GM04503 (cell line): ENCODE data around the gene SGIP1.
"Not testable (repeated sequence)": the region's sequence is repeated elsewhere in the genome, so short reads cannot be mapped to it uniquely, and the experiment has no call there.

Experiments used
- DNase-seq: peaks from one replicate; pipeline ENCODE4 v3.0.0-alpha.2; 2012; ENCODE audit warnings: low read depth

The SGIP1 gene

GRCh38 chr1:66730462-66730861 is 196.5 kb downstream of the SGIP1 start:
- no peak for DNase-seq

- no peak for DNase-seq
Measured at GRCh38 chr1:66731170-66731865, 197.4 kb downstream of the SGIP1 start.

- no peak for DNase-seq
Measured at GRCh38 chr1:66732407-66733166, 198.6 kb downstream of the SGIP1 start.

GRCh38 chr1:66733348-66734017 is 199.5 kb downstream of the SGIP1 start:
- DNase-seq: no peak

GRCh38 chr1:66734531-66734930 is 200.6 kb downstream of the SGIP1 start:
- DNase-seq: not testable (repeated sequence)

- no peak for DNase-seq
Measured at GRCh38 chr1:66737836-66738235, 203.9 kb downstream of the SGIP1 start.

- DNase-seq: no peak
Measured at GRCh38 chr1:66739401-66740157, 205.6 kb downstream of the SGIP1 start.

- DNase-seq: no peak
Measured at GRCh38 chr1:66745451-66745850, 211.5 kb downstream of the SGIP1 start.

GRCh38 chr1:66747501-66747900 is 213.5 kb downstream of the SGIP1 start:
- DNase-seq: peak; percentile 54

GRCh38 chr1:66750577-66750976 is 216.6 kb downstream of the SGIP1 start:
- DNase-seq: no peak

- no peak for DNase-seq
Measured at GRCh38 chr1:66751160-66751559, 217.2 kb downstream of the SGIP1 start.

GRCh38 chr1:66752000-66752592 is 218.1 kb downstream of the SGIP1 start, which contains the start of gene DYNLT5:
Gene DYNLT5 (plus strand): TSS chr1:66752459. CDS start chr1:66754659, 2,200 bp downstream.
- DNase-seq: no peak

- no peak for DNase-seq
Measured at GRCh38 chr1:66752671-66753371, 218.9 kb downstream of the SGIP1 start.

- no peak for DNase-seq
Measured at GRCh38 chr1:66757722-66758240, 223.8 kb downstream of the SGIP1 start.

GRCh38 chr1:66758241-66758755 is 224.3 kb downstream of the SGIP1 start:
- DNase-seq: no peak

GRCh38 chr1:66760506-66760905 is 226.6 kb downstream of the SGIP1 start:
- DNase-seq: no peak

- peak; percentile 39 for DNase-seq
Measured at GRCh38 chr1:66761221-66761620, 227.3 kb downstream of the SGIP1 start.

GRCh38 chr1:66764994-66765578 is 231.1 kb downstream of the SGIP1 start:
- no peak for DNase-seq

- no peak for DNase-seq
Measured at GRCh38 chr1:66767626-66768025, 233.7 kb downstream of the SGIP1 start.

GRCh38 chr1:66768965-66769364 is 235.0 kb downstream of the SGIP1 start:
- DNase-seq: no peak
